ENCODE data around the gene AP4M1. TPM values are rescaled to one million over a fixed set of nuclear protein-coding genes. Genes with fewer than 3 reads are reported as not detected.

Gene AP4M1
- total and polyA plus RNA-seq, 9 of the 15 experiments (the other 6 are each of a cell fraction or from before 2014, with no cell fraction given), result 1.3 to 30.9 (median 14.1) TPM

DNA sequence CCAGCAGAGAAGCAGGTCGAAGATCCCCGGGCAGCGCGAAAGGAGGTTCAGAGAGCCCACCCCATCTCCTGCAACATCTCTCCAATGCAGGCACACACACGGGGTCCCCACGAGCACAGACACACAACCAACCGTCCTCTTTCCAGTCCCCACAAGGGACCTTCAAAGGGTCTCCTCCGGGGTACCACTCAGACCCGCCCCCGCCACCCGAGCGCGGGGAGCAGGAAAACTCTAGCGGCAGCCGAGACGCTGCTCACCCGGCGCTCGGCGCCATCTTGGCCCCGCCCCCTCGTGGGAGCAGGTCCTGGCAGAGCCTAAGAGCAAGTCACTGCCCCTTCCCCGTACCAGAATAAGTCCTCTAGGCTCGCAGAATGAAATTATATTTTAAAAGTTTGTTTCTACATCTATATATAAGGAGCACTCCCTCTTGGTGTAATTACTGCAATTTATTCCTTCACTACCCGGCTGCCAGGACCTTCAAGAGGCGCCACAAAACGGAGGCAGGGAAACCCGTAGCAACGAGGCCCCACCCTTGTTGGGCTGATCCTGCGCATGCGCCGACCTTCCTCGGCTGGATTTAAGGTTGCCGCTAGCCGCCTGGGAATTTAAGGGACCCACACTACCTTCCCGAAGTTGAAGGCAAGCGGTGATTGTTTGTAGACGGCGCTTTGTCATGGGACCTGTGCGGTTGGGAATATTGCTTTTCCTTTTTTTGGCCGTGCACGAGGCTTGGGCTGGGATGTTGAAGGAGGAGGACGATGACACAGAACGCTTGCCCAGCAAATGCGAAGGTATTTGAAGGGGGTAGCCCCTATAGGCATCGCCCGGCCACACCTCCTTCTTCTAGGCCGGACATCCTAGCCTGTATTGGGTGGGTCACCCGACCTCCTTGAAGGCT is 17.9 kb downstream of the AP4M1 start, which contains the start of the genes CNPY4 and TAF6 (continued):
- TF ChIP-seq, protein P1, sequence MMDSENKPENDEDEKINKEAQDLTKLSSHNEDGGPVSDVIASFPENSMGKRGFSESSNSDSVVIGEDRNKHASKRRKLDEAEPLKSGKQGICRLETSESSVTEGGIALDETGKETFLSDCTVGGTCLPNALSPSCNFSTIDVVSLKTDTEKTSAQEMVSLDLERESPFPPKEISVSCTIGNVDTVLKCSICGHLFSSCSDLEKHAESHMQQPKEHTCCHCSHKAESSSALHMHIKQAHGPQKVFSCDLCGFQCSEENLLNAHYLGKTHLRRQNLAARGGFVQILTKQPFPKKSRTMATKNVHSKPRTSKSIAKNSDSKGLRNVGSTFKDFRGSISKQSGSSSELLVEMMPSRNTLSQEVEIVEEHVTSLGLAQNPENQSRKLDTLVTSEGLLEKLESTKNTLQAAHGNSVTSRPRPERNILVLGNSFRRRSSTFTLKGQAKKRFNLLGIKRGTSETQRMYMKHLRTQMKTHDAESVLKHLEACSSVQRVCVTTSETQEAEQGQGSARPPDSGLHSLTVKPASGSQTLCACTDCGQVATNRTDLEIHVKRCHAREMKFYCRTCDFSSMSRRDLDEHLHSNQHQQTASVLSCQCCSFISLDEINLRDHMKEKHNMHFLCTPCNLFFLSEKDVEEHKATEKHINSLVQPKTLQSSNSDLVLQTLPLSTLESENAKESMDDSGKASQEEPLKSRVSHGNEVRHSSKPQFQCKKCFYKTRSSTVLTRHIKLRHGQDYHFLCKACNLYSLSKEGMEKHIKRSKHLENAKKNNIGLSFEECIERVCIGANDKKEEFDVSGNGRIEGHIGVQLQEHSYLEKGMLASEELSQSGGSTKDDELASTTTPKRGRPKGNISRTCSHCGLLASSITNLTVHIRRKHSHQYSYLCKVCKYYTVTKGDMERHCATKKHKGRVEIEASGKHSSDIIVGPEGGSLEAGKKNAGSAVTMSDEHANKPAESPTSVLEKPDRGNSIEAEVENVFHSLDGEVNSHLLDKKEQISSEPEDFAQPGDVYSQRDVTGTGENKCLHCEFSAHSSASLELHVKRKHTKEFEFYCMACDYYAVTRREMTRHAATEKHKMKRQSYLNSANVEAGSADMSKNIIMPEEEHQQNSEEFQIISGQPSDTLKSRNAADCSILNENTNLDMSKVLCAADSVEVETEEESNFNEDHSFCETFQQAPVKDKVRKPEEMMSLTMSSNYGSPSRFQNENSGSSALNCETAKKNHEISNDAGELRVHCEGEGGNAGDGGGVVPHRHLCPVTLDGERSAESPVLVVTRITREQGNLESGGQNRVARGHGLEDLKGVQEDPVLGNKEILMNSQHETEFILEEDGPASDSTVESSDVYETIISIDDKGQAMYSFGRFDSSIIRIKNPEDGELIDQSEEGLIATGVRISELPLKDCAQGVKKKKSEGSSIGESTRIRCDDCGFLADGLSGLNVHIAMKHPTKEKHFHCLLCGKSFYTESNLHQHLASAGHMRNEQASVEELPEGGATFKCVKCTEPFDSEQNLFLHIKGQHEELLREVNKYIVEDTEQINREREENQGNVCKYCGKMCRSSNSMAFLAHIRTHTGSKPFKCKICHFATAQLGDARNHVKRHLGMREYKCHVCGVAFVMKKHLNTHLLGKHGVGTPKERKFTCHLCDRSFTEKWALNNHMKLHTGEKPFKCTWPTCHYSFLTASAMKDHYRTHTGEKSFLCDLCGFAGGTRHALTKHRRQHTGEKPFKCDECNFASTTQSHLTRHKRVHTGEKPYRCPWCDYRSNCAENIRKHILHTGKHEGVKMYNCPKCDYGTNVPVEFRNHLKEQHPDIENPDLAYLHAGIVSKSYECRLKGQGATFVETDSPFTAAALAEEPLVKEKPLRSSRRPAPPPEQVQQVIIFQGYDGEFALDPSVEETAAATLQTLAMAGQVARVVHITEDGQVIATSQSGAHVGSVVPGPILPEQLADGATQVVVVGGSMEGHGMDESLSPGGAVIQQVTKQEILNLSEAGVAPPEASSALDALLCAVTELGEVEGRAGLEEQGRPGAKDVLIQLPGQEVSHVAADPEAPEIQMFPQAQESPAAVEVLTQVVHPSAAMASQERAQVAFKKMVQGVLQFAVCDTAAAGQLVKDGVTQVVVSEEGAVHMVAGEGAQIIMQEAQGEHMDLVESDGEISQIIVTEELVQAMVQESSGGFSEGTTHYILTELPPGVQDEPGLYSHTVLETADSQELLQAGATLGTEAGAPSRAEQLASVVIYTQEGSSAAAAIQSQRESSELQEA (IDR thresholded peaks at IDR 0.05; ENCODE audit: low read depth), result no peak
- TF ChIP-seq TRIM24 (IDR thresholded peaks at IDR 0.05), result no peak
- TF ChIP-seq, protein P2, sequence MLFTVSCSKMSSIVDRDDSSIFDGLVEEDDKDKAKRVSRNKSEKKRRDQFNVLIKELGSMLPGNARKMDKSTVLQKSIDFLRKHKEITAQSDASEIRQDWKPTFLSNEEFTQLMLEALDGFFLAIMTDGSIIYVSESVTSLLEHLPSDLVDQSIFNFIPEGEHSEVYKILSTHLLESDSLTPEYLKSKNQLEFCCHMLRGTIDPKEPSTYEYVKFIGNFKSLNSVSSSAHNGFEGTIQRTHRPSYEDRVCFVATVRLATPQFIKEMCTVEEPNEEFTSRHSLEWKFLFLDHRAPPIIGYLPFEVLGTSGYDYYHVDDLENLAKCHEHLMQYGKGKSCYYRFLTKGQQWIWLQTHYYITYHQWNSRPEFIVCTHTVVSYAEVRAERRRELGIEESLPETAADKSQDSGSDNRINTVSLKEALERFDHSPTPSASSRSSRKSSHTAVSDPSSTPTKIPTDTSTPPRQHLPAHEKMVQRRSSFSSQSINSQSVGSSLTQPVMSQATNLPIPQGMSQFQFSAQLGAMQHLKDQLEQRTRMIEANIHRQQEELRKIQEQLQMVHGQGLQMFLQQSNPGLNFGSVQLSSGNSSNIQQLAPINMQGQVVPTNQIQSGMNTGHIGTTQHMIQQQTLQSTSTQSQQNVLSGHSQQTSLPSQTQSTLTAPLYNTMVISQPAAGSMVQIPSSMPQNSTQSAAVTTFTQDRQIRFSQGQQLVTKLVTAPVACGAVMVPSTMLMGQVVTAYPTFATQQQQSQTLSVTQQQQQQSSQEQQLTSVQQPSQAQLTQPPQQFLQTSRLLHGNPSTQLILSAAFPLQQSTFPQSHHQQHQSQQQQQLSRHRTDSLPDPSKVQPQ (CRISPR knock-in tag; IDR thresholded peaks at IDR 0.05; ENCODE audit: borderline replicate concordance), result no peak
- no peak for TF ChIP-seq ZNF274 (IDR thresholded peaks at IDR 0.05; ENCODE audit: borderline replicate concordance, low read depth, low read length)
- TF ChIP-seq PHF21A (IDR thresholded peaks at IDR 0.05; ENCODE audit: borderline replicate concordance, low read depth), result peak; percentile 99
- TF ChIP-seq, protein P3, sequence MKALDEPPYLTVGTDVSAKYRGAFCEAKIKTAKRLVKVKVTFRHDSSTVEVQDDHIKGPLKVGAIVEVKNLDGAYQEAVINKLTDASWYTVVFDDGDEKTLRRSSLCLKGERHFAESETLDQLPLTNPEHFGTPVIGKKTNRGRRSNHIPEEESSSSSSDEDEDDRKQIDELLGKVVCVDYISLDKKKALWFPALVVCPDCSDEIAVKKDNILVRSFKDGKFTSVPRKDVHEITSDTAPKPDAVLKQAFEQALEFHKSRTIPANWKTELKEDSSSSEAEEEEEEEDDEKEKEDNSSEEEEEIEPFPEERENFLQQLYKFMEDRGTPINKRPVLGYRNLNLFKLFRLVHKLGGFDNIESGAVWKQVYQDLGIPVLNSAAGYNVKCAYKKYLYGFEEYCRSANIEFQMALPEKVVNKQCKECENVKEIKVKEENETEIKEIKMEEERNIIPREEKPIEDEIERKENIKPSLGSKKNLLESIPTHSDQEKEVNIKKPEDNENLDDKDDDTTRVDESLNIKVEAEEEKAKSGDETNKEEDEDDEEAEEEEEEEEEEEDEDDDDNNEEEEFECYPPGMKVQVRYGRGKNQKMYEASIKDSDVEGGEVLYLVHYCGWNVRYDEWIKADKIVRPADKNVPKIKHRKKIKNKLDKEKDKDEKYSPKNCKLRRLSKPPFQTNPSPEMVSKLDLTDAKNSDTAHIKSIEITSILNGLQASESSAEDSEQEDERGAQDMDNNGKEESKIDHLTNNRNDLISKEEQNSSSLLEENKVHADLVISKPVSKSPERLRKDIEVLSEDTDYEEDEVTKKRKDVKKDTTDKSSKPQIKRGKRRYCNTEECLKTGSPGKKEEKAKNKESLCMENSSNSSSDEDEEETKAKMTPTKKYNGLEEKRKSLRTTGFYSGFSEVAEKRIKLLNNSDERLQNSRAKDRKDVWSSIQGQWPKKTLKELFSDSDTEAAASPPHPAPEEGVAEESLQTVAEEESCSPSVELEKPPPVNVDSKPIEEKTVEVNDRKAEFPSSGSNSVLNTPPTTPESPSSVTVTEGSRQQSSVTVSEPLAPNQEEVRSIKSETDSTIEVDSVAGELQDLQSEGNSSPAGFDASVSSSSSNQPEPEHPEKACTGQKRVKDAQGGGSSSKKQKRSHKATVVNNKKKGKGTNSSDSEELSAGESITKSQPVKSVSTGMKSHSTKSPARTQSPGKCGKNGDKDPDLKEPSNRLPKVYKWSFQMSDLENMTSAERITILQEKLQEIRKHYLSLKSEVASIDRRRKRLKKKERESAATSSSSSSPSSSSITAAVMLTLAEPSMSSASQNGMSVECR (CRISPR knock-in tag; IDR thresholded peaks at IDR 0.05), result peak; percentile 81; the same call in 1 of the 2 replicates
- TF ChIP-seq, protein P4, sequence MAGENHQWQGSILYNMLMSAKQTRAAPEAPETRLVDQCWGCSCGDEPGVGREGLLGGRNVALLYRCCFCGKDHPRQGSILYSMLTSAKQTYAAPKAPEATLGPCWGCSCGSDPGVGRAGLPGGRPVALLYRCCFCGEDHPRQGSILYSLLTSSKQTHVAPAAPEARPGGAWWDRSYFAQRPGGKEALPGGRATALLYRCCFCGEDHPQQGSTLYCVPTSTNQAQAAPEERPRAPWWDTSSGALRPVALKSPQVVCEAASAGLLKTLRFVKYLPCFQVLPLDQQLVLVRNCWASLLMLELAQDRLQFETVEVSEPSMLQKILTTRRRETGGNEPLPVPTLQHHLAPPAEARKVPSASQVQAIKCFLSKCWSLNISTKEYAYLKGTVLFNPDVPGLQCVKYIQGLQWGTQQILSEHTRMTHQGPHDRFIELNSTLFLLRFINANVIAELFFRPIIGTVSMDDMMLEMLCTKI (IDR thresholded peaks at IDR 0.05; ENCODE audit: partially characterized antibody), result no peak
- no peak for TF ChIP-seq NFE2L1 (tag; IDR thresholded peaks at IDR 0.05; ENCODE audit: borderline replicate concordance, low read depth)

Data from K562 (cell line).